PFSK-1 (cell line): ENCODE measurements around the gene PTDSS2.

ENCODE experiments used
- FOXP2 ChIP-seq: optimal IDR thresholded peaks from 2 replicates; pipeline ENCODE3; 2011; ENCODE audit warnings: borderline replicate concordance, control low read depth, inconsistent platforms; ENCODE audit not compliant: insufficient read depth; ENCODE audit errors: extremely low read length, extremely low read depth
- POLR2AphosphoS5 ChIP-seq: IDR thresholded peaks from 2 replicates; pipeline ENCODE4 v1.6.1; 2012; ENCODE audit warnings: low read depth, mild to moderate bottlenecking, control low read depth, low read length, moderate library complexity
- REST ChIP-seq, 2 experiments: IDR thresholded peaks; 2 replicates each; pipeline versions ENCODE4 v1.6.1 to v1.8.0; 2011 to 2012; ENCODE audit warnings: low read depth in 2 of 2, low read length in 2 of 2, control low read depth in 1 of 2, inconsistent platforms in 1 of 2, mild to moderate bottlenecking in 1 of 2, moderate library complexity in 1 of 2; ENCODE audit not compliant: insufficient read depth in 1 of 2
- SIN3A ChIP-seq: IDR thresholded peaks from 2 replicates; pipeline ENCODE4 v1.6.1; 2012; ENCODE audit warnings: mild to moderate bottlenecking, low read length, moderate library complexity, borderline replicate concordance; ENCODE audit not compliant: insufficient read depth
- TAF1 ChIP-seq: IDR thresholded peaks from 2 replicates; pipeline ENCODE4 v1.6.1; 2012; ENCODE audit warnings: low read length, control low read depth, borderline replicate concordance; ENCODE audit not compliant: insufficient read depth

- TF ChIP-seq POLR2AphosphoS5: no peak
- no peak for TF ChIP-seq SIN3A
- no peak for TF ChIP-seq REST (IDR thresholded peaks at IDR 0.05; ENCODE audit: insufficient read depth in 1 of 2, low read depth in 2 of 2, low read length in 2 of 2)
- TF ChIP-seq TAF1: no peak
- TF ChIP-seq FOXP2: no peak
Measured at GRCh38 chr11:476416-476815, 26.3 kb downstream of the PTDSS2 start.
